Head of caudate nucleus (tissue), 42 donors: ENCODE measurements around the gene MGLL.

Experiments used
- DNase-seq, 42 donors: peaks; one replicate each; pipeline versions ENCODE4 v3.0.0 to v3.0.0-alpha.2; 2020 to 2021; ENCODE audit warnings: mixed read lengths in 7 of 42
- intact Hi-C: fragments of 100-400 bp; cut with DNase I; formaldehyde crosslinking; loops from one replicate; pipeline ENCODE4 v1.15.0; 2022

Gene MGLL

GRCh38 chr3:127749361-127749760 is 73.0 kb downstream of the MGLL start:
- no peak for DNase-seq
- intact Hi-C loops: no loop called here

- peak in 4 of 42 donors; percentile 31 to 51 (median 35) for DNase-seq
- intact Hi-C loops: no loop called here
Measured at GRCh38 chr3:127748754-127749327, 73.5 kb downstream of the MGLL start.

GRCh38 chr3:127747751-127748521 is 74.4 kb downstream of the MGLL start:
- intact Hi-C loops: no loop called here
- DNase-seq: peak in 3 of 42 donors; percentile 27 to 53 (median 33)

- intact Hi-C loops: no loop called here
- no peak for DNase-seq
Measured at GRCh38 chr3:127747066-127747465, 75.2 kb downstream of the MGLL start.

GRCh38 chr3:127746400-127747057 is 75.8 kb downstream of the MGLL start:
- no peak for DNase-seq
- intact Hi-C loops: no loop called here

GRCh38 chr3:127745656-127746399 is 76.5 kb downstream of the MGLL start:
- DNase-seq: no peak
- intact Hi-C loops: no loop called here

GRCh38 chr3:127744875-127745274 is 77.4 kb downstream of the MGLL start:
- no peak for DNase-seq
- intact Hi-C loops: no loop called here

GRCh38 chr3:127744253-127744815 is 78.0 kb downstream of the MGLL start:
- intact Hi-C loops: no loop called here
- DNase-seq: no peak

GRCh38 chr3:127743351-127744252 is 78.7 kb downstream of the MGLL start:
- no peak for DNase-seq
- intact Hi-C loops: no loop called here

- intact Hi-C loops: no loop called here
- DNase-seq: no peak
Measured at GRCh38 chr3:127742580-127742979, 79.7 kb downstream of the MGLL start.

- intact Hi-C loops: no loop called here
- DNase-seq: no peak
Measured at GRCh38 chr3:127741690-127742089, 80.6 kb downstream of the MGLL start.

- intact Hi-C loops: no loop called here
- no peak for DNase-seq
Measured at GRCh38 chr3:127741246-127741645, 81.1 kb downstream of the MGLL start.

- no peak for DNase-seq
- intact Hi-C loops: no loop called here
Measured at GRCh38 chr3:127740136-127740915, 82.0 kb downstream of the MGLL start.

- intact Hi-C loops: no loop called here
- DNase-seq: no peak
Measured at GRCh38 chr3:127739347-127740135, 82.8 kb downstream of the MGLL start.

- intact Hi-C loops: no loop called here
- DNase-seq: no peak
Measured at GRCh38 chr3:127738192-127738840, 84.0 kb downstream of the MGLL start.

- DNase-seq: no peak
- intact Hi-C loops: no loop called here
Measured at GRCh38 chr3:127736801-127737539, 85.3 kb downstream of the MGLL start.
